Transverse colon (tissue), 4 donors: ENCODE data around the gene RCCD1. TPM values are rescaled to one million over a fixed set of nuclear protein-coding genes. Genes with fewer than 3 reads are reported as not detected.

Experiments
- DNase-seq: peaks from one replicate; pipeline ENCODE4 v3.0.0-alpha.2; 2019
- H3K27ac ChIP-seq, 4 donors: fragments of 200-600 bp; sonication (generic); 2 replicates each; pipeline ENCODE4 v1.5.1; 2016 to 2018; ENCODE audit warnings: inconsistent platforms in 4 of 4
- H3K27me3 ChIP-seq: fragments of 200-600 bp; sonication (generic); 2 replicates; pipeline ENCODE4 v1.5.1; 2017; ENCODE audit warnings: inconsistent platforms
- H3K36me3 ChIP-seq, 4 donors: fragments of 200-600 bp; sonication (generic); 2 replicates each; pipeline ENCODE4 v1.5.1; 2017 to 2019; ENCODE audit warnings: inconsistent platforms in 4 of 4
- H3K4me1 ChIP-seq, 4 donors: fragments of 200-600 bp; sonication (generic); 2 replicates each; pipeline ENCODE4 v1.5.1; 2017 to 2020; ENCODE audit warnings: inconsistent platforms in 4 of 4
- H3K4me3 ChIP-seq, 4 donors: fragments of 200-600 bp; sonication (generic); 1 replicate in 1 of 4; 2 replicates in 3 of 4; pipeline versions ENCODE4 v1.5.1 to v1.6.1; 2017 to 2019; ENCODE audit warnings: inconsistent platforms in 4 of 4
- H3K9me3 ChIP-seq, 2 donors: fragments of 200-600 bp; sonication (generic); 2 replicates each; pipeline ENCODE4 v1.5.1; 2017 to 2019; ENCODE audit warnings: inconsistent platforms in 2 of 2
- EP300 ChIP-seq: sonication (generic); formaldehyde crosslinking; IDR thresholded peaks from one replicate; pipeline ENCODE4 v1.6.1; 2017; ENCODE audit warnings: antibody characterized with exemption, low read depth
- POLR2A ChIP-seq: fragments of 450-650 bp; IDR thresholded peaks from one replicate; pipeline ENCODE4 v1.6.1; 2016; ENCODE audit warnings: antibody characterized with exemption, mild to moderate bottlenecking, moderate library complexity
- POLR2AphosphoS5 ChIP-seq, 3 donors: sonication (generic); formaldehyde crosslinking; IDR thresholded peaks; one replicate each; pipeline ENCODE4 v1.6.1; 2016; ENCODE audit warnings: antibody characterized with exemption in 3 of 3
- whole genome bisulfite sequencing, 2 donors: methylation state at CpG; one replicate each; pipeline ENCODE4 v1.1.5; 2018; ENCODE audit warnings: low coverage in 1 of 2; 5-methylcytosine and 5-hydroxymethylcytosine counted together
- in situ Hi-C, 4 donors: fragments of 200-750 bp; cut with MboI; loops; one replicate each; pipeline versions ENCODE4 v1.15.0 to v1.15.1; 2017; ENCODE audit warnings: low sequenced_read_pairs in 3 of 4, low pct_ligation_motif_present in 1 of 4, low pct_unique_long_range_greater_than_20kb in 1 of 4
- intact Hi-C: fragments of 100-400 bp; cut with DNase I; formaldehyde crosslinking; loops from one replicate; pipeline ENCODE4 v1.15.1; 2023; ENCODE audit warnings: low total_unique reads
- total RNA-seq, 4 donors: library from RNA; depleted of rRNA; stranded (reverse); fragments of >200 nt; gene quantifications; one replicate each; pipeline ENCODE4 v1.1.0, GENCODE V29; 2016
- TF ChIP-seq, protein P1 (sequence below), 5 experiments: fragments of 200-600 bp in 3 of 5; fragments of 450-650 bp in 2 of 5; sonication (generic) in 3 of 5; IDR thresholded peaks; 1 replicate in 2 of 5; 2 replicates in 3 of 5; pipeline ENCODE4 v1.5.1; 2016 to 2017; ENCODE audit warnings: antibody characterized with exemption in 5 of 5, inconsistent platforms in 3 of 5, mild to moderate bottlenecking in 2 of 5, moderate library complexity in 1 of 5

The RCCD1 gene
- total RNA-seq, 4 donors from 2014 or later, result 13.1 to 438 (median 16.2) TPM

DNA sequence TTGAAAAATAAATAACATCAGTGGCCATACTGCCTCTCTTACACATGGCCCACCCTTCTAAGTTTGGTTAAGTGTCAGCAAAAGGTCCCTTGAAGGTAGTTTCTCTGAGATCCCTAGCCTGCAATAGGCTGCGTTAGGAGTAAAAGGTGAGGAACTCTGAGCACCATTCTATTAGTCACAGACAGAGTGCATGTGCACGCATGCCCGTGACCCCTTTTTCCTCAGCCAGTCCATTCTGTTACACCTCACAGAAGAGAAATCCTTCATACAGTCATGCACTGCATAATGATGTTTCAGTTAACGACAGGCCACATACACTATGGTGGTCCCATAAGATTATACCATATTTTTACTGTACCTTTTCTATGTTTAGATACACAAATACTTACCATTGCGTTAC lies 12.5 kb downstream of the RCCD1 start:
- H3K9me3 ChIP-seq, result no peaks in the 10 kb centered on the region
- H3K27me3 ChIP-seq, result no peaks in the 10 kb centered on the region
- intact Hi-C loops, result loop anchor here (10.0 kb wide), 1 partner anchor 68 kb away; no protein-coding TSS in a partner anchor
- 90 to 91% methylated on average over 3 to 5 of the region's 5 CpGs for WGBS, 2 donors
- no peak overlapping the region for H3K4me3 ChIP-seq
- no peak for DNase-seq
- H3K27ac ChIP-seq, result no peak overlapping the region
- TF ChIP-seq EP300 (no peak), POLR2AphosphoS5 (IDR thresholded peaks at IDR 0.05) (no peak), POLR2A (no peak)
- TF ChIP-seq, protein P1, sequence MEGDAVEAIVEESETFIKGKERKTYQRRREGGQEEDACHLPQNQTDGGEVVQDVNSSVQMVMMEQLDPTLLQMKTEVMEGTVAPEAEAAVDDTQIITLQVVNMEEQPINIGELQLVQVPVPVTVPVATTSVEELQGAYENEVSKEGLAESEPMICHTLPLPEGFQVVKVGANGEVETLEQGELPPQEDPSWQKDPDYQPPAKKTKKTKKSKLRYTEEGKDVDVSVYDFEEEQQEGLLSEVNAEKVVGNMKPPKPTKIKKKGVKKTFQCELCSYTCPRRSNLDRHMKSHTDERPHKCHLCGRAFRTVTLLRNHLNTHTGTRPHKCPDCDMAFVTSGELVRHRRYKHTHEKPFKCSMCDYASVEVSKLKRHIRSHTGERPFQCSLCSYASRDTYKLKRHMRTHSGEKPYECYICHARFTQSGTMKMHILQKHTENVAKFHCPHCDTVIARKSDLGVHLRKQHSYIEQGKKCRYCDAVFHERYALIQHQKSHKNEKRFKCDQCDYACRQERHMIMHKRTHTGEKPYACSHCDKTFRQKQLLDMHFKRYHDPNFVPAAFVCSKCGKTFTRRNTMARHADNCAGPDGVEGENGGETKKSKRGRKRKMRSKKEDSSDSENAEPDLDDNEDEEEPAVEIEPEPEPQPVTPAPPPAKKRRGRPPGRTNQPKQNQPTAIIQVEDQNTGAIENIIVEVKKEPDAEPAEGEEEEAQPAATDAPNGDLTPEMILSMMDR (IDR thresholded peaks at IDR 0.05), result no peak
- in situ Hi-C loops, result loop anchor here in 2 of 4 donors (25.0 kb wide), 1 partner anchor 295 kb away; no protein-coding TSS in a partner anchor
- H3K36me3 ChIP-seq, result peaks cover 0 to under 1% (median 0%) of the 10 kb centered on the region in 4 donors
- no peaks in the 10 kb centered on the region for H3K4me1 ChIP-seq

GRCh38 chr15:90968434-90968833 lies 13.8 kb downstream of the RCCD1 start:
- Histone ChIP-seq H3K4me1 (no peaks in the 10 kb centered on the region), H3K4me3 (no peak overlapping the region), H3K36me3 (no peaks in the 10 kb centered on the region), H3K27me3 (no peaks in the 10 kb centered on the region), H3K27ac (no peak overlapping the region), H3K9me3 (no peaks in the 10 kb centered on the region)
- DNase-seq, result no peak
- in situ Hi-C loops, result loop anchor here in 2 of 4 donors (25.0 kb wide), 1 partner anchor 294 kb away; no protein-coding TSS in a partner anchor
- WGBS, 2 donors, result 93% methylated on average over 1 of the region's 1 CpG; no CpG with 5 or more reads in 1 of the 2 donors
- intact Hi-C loops, result loop anchor here (10.0 kb wide), 1 partner anchor 66 kb away; no protein-coding TSS in a partner anchor
- TF ChIP-seq POLR2A, result no peak
- TF ChIP-seq POLR2AphosphoS5 (IDR thresholded peaks at IDR 0.05), result no peak
- TF ChIP-seq, protein P1 (IDR thresholded peaks at IDR 0.05), result no peak
- TF ChIP-seq EP300, result no peak

- H3K4me1 ChIP-seq, result no peaks in the 10 kb centered on the region
- no peak for DNase-seq
- H3K27me3 ChIP-seq, result no peaks in the 10 kb centered on the region
- no peaks in the 10 kb centered on the region for H3K36me3 ChIP-seq
- no peak overlapping the region for H3K4me3 ChIP-seq
- TF ChIP-seq EP300 (no peak), POLR2AphosphoS5 (IDR thresholded peaks at IDR 0.05) (no peak)
- in situ Hi-C loops (loop anchor here in 2 of 4 donors (25.0 kb wide), 1 partner anchor 292 kb away; no protein-coding TSS in a partner anchor), intact Hi-C loops (no loop called here)
- WGBS, 2 donors, result 93 to 96% methylated on average over 3 to 7 of the region's 7 CpGs
- H3K27ac ChIP-seq, result no peak overlapping the region
- no peaks in the 10 kb centered on the region for H3K9me3 ChIP-seq
Measured at GRCh38 chr15:90970274-90970673, 15.6 kb downstream of the RCCD1 start.

- H3K27ac ChIP-seq, result no peak overlapping the region
- TF ChIP-seq POLR2A, result no peak
- TF ChIP-seq, protein P1 (IDR thresholded peaks at IDR 0.05), result no peak
- no peak for TF ChIP-seq POLR2AphosphoS5 (IDR thresholded peaks at IDR 0.05)
- no peaks in the 10 kb centered on the region for H3K4me1 ChIP-seq
- no peaks in the 10 kb centered on the region for H3K27me3 ChIP-seq
- no peak for DNase-seq
- in situ Hi-C loops, result loop anchor here in 2 of 4 donors (25.0 kb wide), 1 partner anchor 290 kb away; no protein-coding TSS in a partner anchor
- 83 to 100% methylated on average over 4 to 5 of the region's 5 CpGs for WGBS, 2 donors
- intact Hi-C loops, result no loop called here
- H3K36me3 ChIP-seq, result no peaks in the 10 kb centered on the region
- no peaks in the 10 kb centered on the region for H3K9me3 ChIP-seq
- no peak overlapping the region for H3K4me3 ChIP-seq
Measured at GRCh38 chr15:90972133-90972532, 17.4 kb downstream of the RCCD1 start.
